K562 (cell line): ENCODE results near the gene EXOSC9. TPM values are rescaled to one million over a fixed set of nuclear protein-coding genes. Genes with fewer than 3 reads are reported as not detected.

Source experiments
- BCOR ChIP-seq: fragments of 450-650 bp; IDR thresholded peaks from 2 replicates; pipeline ENCODE4 v1.6.1; 2016
- C11orf30 ChIP-seq: fragments of 450-650 bp; IDR thresholded peaks from 2 replicates; pipeline ENCODE4 v1.6.1; 2016; ENCODE audit warnings: low read depth, mild to moderate bottlenecking
- HCFC1 ChIP-seq: IDR thresholded peaks from 2 replicates; pipeline ENCODE4 v1.6.1; 2012; ENCODE audit warnings: low read depth, low read length, improper control_type of control experiment
- HMGN3 ChIP-seq: IDR thresholded peaks from 2 replicates; pipeline ENCODE4 v1.6.1; 2011; ENCODE audit warnings: borderline replicate concordance, low read depth, mild to moderate bottlenecking, mixed read lengths, low read length; ENCODE audit not compliant: insufficient read length; ENCODE audit errors: extremely low read depth
- MAZ ChIP-seq, 2 experiments: fragments of 450-650 bp in 1 of 2; sonication (generic) in 1 of 2; formaldehyde crosslinking; IDR thresholded peaks in 1 of 2; conservative IDR thresholded peaks in 1 of 2; 2 replicates each; pipeline versions ENCODE4 v1.4.0 to v1.5.0; 2020; ENCODE audit warnings: mild to moderate bottlenecking in 1 of 2, missing genetic modification reagents in 1 of 2
- PHF8 ChIP-seq: fragments of 200-600 bp; sonication (generic); IDR thresholded peaks from 2 replicates; pipeline ENCODE4 v1.6.1; 2012; ENCODE audit warnings: mixed run types, mild to moderate bottlenecking, inconsistent platforms, low read length, moderate library complexity, borderline replicate concordance
- POLR2A ChIP-seq: fragments of 450-650 bp; conservative IDR thresholded peaks from 2 replicates; pipeline ENCODE4 v1.6.1; 2016
- RB1 ChIP-seq: fragments of 450-650 bp; IDR thresholded peaks from 2 replicates; pipeline ENCODE4 v1.6.1; 2017; ENCODE audit warnings: low read depth, mild to moderate bottlenecking
- SLC30A9 ChIP-seq: fragments of 250-450 bp; sonication (Bioruptor Pico); IDR thresholded peaks from 2 replicates; pipeline ENCODE4 v1.8.0; 2022; ENCODE audit warnings: mild to moderate bottlenecking, moderate library complexity
- TEAD4 ChIP-seq, 2 experiments: sonication (generic) in 1 of 2; formaldehyde crosslinking in 1 of 2; IDR thresholded peaks; 2 replicates each; pipeline versions ENCODE4 v1.6.1 to v1.8.0; 2012 to 2022; ENCODE audit warnings: borderline replicate concordance in 1 of 2, inconsistent platforms in 1 of 2, low read length in 1 of 2, mild to moderate bottlenecking in 1 of 2, missing genetic modification reagents in 1 of 2
- TOE1 ChIP-seq, 2 experiments: fragments of 450-650 bp in 1 of 2; sonication (generic) in 1 of 2; formaldehyde crosslinking in 1 of 2; IDR thresholded peaks; 2 replicates each; pipeline versions ENCODE4 v1.7.1 to v1.8.0; 2016 to 2022; ENCODE audit warnings: borderline replicate concordance in 2 of 2, mild to moderate bottlenecking in 2 of 2, antibody characterized with exemption in 1 of 2, inconsistent platforms in 1 of 2, low read depth in 1 of 2, missing genetic modification reagents in 1 of 2, moderate library complexity in 1 of 2
- ZSCAN29 ChIP-seq: fragments of 450-650 bp; IDR thresholded peaks from 2 replicates; pipeline ENCODE4 v1.6.1; 2017
- polyA plus RNA-seq, 8 experiments: library from polyadenylated mRNA; depleted of rRNA in 4 of 8; stranded (reverse) in 5 of 8; unstranded in 3 of 8; fragments of >200 nt; fragmentation: Nextera tagmentation in 2 of 8; fragmentation: Illumina TruSeq in 1 of 8; extraction: Ambion mirVana in 2 of 8; extraction: Trizol in 1 of 8; gene quantifications; 2 replicates each; pipeline versions ENCODE4 v1.2.1 to v1.2.3, GENCODE V29; 2011 to 2014; ENCODE audit warnings: inconsistent platforms in 1 of 8, missing spikeins in 1 of 8
- total RNA-seq, 7 experiments: library from RNA; depleted of rRNA in 6 of 7; stranded (reverse); fragments of >200 nt in 6 of 7; fragmentation: Illumina TruSeq in 2 of 7; extraction: Trizol in 2 of 7; gene quantifications; 2 replicates each; pipeline versions ENCODE4 v1.2.1 to v1.2.3, GENCODE V29; 2011 to 2021; ENCODE audit warnings: low replicate concordance in 1 of 7
- TF ChIP-seq, protein P1 (sequence below): sonication (generic); formaldehyde crosslinking; IDR thresholded peaks from 2 replicates; pipeline ENCODE4 v1.8.0; 2022; ENCODE audit warnings: missing genetic modification reagents, mild to moderate bottlenecking, moderate library complexity, borderline replicate concordance
- TF ChIP-seq, protein P2 (sequence below): sonication (generic); formaldehyde crosslinking; IDR thresholded peaks from 2 replicates; pipeline ENCODE4 v1.8.1; 2023; ENCODE audit warnings: mild to moderate bottlenecking, missing genetic modification reagents
- TF ChIP-seq, protein P3 (sequence below): sonication (generic); formaldehyde crosslinking; IDR thresholded peaks from 2 replicates; pipeline ENCODE4 v1.8.1; 2023; ENCODE audit warnings: mild to moderate bottlenecking, missing genetic modification reagents
- TF ChIP-seq, protein P4 (sequence below), 2 experiments: IDR thresholded peaks; 2 replicates each; pipeline ENCODE4 v1.6.1; 2011; ENCODE audit warnings: borderline replicate concordance in 1 of 2, control low read depth in 1 of 2, low read depth in 1 of 2, low read length in 1 of 2, mild to moderate bottlenecking in 1 of 2, mixed read lengths in 1 of 2, moderate library complexity in 1 of 2; ENCODE audit not compliant: insufficient read depth in 1 of 2, insufficient read length in 1 of 2, poor library complexity in 1 of 2, severe bottlenecking in 1 of 2; ENCODE audit errors: extremely low read depth in 1 of 2
- TF ChIP-seq, protein P5 (sequence below), 2 experiments: fragments of 450-650 bp; conservative IDR thresholded peaks; 2 replicates each; pipeline ENCODE4 v1.6.1; 2017; ENCODE audit warnings: mild to moderate bottlenecking in 2 of 2, moderate library complexity in 2 of 2

The EXOSC9 gene
- total and polyA plus RNA-seq, 9 of the 15 experiments (the other 6 are each of a cell fraction or from before 2014, with no cell fraction given), result 64.7 to 166 (median 115) TPM

DNA sequence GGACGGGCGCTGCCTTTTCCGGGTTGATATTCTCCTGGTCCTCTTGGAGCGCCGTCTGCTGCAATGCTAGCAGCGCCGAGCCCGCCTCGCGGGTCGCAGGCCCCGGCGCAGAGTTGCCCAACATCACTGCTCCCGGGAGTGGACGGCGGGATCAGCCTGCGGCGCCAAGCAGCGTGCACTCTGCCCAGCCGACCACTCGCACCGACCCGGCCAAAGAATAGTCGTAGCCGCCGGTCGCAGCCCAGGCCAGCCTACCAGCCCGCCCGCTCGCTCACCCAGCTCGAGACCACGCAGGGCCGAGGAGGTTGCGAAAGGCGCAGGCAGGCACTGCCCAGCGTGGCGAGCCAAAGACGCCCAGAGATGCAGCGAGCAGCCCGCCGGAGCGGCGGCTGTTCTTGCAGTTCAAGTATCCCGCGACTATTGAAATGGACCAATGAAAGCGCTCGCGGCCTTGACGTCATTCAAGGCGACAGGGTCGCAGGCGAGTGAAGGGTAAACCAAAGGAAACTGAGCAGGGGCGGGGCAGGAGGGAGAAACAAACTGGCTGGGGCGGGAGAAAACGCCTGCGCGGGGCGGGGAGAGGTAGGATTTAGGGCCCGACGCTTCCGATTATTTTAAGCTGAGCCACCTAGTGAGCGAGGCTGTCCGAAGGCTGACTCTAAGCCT is 22.5 kb downstream of the EXOSC9 start, which contains the start of gene CCNA2 (continued):
- TF ChIP-seq, protein P1, sequence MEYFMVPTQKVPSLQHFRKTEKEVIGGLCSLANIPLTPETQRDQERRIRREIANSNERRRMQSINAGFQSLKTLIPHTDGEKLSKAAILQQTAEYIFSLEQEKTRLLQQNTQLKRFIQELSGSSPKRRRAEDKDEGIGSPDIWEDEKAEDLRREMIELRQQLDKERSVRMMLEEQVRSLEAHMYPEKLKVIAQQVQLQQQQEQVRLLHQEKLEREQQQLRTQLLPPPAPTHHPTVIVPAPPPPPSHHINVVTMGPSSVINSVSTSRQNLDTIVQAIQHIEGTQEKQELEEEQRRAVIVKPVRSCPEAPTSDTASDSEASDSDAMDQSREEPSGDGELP (CRISPR knock-in tag), result peak; percentile 87
- TF ChIP-seq TEAD4 (IDR thresholded peaks at IDR 0.05; ENCODE audit: low read length), result no peak
- TF ChIP-seq TEAD4 (CRISPR knock-in tag; IDR thresholded peaks at IDR 0.05; ENCODE audit: borderline replicate concordance), result no peak
- TF ChIP-seq HCFC1, result peak; percentile 81
- TF ChIP-seq TOE1 (IDR thresholded peaks at IDR 0.05; ENCODE audit: borderline replicate concordance), result peak; percentile 77
- no peak for TF ChIP-seq TOE1 (CRISPR knock-in tag; IDR thresholded peaks at IDR 0.05; ENCODE audit: borderline replicate concordance, low read depth)
- TF ChIP-seq, protein P2, sequence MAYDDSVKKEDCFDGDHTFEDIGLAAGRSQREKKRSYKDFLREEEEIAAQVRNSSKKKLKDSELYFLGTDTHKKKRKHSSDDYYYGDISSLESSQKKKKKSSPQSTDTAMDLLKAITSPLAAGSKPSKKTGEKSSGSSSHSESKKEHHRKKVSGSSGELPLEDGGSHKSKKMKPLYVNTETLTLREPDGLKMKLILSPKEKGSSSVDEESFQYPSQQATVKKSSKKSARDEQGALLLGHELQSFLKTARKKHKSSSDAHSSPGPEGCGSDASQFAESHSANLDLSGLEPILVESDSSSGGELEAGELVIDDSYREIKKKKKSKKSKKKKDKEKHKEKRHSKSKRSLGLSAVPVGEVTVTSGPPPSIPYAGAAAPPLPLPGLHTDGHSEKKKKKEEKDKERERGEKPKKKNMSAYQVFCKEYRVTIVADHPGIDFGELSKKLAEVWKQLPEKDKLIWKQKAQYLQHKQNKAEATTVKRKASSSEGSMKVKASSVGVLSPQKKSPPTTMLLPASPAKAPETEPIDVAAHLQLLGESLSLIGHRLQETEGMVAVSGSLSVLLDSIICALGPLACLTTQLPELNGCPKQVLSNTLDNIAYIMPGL (CRISPR knock-in tag), result peak; percentile 74; the same call in 1 of the 2 replicates
- no peak for TF ChIP-seq ZSCAN29
- peak; percentile 92 for TF ChIP-seq C11orf30
- peak; percentile 95 for TF ChIP-seq POLR2A
- TF ChIP-seq HMGN3, result no peak
- TF ChIP-seq, protein P3, sequence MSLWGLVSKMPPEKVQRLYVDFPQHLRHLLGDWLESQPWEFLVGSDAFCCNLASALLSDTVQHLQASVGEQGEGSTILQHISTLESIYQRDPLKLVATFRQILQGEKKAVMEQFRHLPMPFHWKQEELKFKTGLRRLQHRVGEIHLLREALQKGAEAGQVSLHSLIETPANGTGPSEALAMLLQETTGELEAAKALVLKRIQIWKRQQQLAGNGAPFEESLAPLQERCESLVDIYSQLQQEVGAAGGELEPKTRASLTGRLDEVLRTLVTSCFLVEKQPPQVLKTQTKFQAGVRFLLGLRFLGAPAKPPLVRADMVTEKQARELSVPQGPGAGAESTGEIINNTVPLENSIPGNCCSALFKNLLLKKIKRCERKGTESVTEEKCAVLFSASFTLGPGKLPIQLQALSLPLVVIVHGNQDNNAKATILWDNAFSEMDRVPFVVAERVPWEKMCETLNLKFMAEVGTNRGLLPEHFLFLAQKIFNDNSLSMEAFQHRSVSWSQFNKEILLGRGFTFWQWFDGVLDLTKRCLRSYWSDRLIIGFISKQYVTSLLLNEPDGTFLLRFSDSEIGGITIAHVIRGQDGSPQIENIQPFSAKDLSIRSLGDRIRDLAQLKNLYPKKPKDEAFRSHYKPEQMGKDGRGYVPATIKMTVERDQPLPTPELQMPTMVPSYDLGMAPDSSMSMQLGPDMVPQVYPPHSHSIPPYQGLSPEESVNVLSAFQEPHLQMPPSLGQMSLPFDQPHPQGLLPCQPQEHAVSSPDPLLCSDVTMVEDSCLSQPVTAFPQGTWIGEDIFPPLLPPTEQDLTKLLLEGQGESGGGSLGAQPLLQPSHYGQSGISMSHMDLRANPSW, result peak; percentile 87; the same call in 1 of the 2 replicates
- peak; percentile 60; the same call in 1 of the 2 replicates for TF ChIP-seq RB1
- TF ChIP-seq, protein P4, sequence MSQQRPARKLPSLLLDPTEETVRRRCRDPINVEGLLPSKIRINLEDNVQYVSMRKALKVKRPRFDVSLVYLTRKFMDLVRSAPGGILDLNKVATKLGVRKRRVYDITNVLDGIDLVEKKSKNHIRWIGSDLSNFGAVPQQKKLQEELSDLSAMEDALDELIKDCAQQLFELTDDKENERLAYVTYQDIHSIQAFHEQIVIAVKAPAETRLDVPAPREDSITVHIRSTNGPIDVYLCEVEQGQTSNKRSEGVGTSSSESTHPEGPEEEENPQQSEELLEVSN (IDR thresholded peaks at IDR 0.05; ENCODE audit: borderline replicate concordance in 1 of 2, extremely low read depth in 1 of 2, insufficient read depth in 1 of 2, insufficient read length in 1 of 2, low read depth in 1 of 2, low read length in 1 of 2, poor library complexity in 1 of 2, severe bottlenecking in 1 of 2), result peak in 1 of 2 experiments; percentile 47
- peak; percentile 57 to 95 for TF ChIP-seq MAZ (CRISPR knock-in tag; conservative IDR thresholded peaks at IDR 0.05 in 1 of 2, IDR thresholded peaks at IDR 0.05 in 1 of 2)
- no peak for TF ChIP-seq SLC30A9 (CRISPR knock-in tag)
- peak; percentile 85; the same call in 1 of the 2 replicates for TF ChIP-seq PHF8
- TF ChIP-seq, protein P5, sequence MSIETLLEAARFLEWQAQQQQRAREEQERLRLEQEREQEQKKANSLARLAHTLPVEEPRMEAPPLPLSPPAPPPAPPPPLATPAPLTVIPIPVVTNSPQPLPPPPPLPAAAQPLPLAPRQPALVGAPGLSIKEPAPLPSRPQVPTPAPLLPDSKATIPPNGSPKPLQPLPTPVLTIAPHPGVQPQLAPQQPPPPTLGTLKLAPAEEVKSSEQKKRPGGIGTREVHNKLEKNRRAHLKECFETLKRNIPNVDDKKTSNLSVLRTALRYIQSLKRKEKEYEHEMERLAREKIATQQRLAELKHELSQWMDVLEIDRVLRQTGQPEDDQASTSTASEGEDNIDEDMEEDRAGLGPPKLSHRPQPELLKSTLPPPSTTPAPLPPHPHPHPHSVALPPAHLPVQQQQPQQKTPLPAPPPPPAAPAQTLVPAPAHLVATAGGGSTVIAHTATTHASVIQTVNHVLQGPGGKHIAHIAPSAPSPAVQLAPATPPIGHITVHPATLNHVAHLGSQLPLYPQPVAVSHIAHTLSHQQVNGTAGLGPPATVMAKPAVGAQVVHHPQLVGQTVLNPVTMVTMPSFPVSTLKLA (conservative IDR thresholded peaks at IDR 0.05), result peak; percentile 81 to 94
- peak; percentile 21; the same call in 1 of the 2 replicates for TF ChIP-seq BCOR
